SW 1271 (cell line): ENCODE results near the gene GPR27.

Source experiments
- DNase-seq, 2 experiments: peaks; one replicate each; lab custom pipeline; 2025; lab: John Stamatoyannopoulos, UW

The GPR27 gene

GRCh38 chr3:71785532-71786216, 32.0 kb downstream of the GPR27 start:
- no peak for DNase-seq

- DNase-seq = no peak
These were observed 32.5 kb downstream of the GPR27 start for GRCh38 chr3:71786217-71786549.

- DNase-seq = no peak
These were observed 32.9 kb downstream of the GPR27 start for GRCh38 chr3:71786551-71786950.

GRCh38 chr3:71787851-71788405, 34.3 kb downstream of the GPR27 start:
- DNase-seq = no peak

GRCh38 chr3:71789922-71790321, 36.3 kb downstream of the GPR27 start:
- no peak for DNase-seq

GRCh38 chr3:71791634-71792033, 38.0 kb downstream of the GPR27 start:
- DNase-seq = no peak

- DNase-seq = no peak
These were observed 42.6 kb downstream of the GPR27 start for GRCh38 chr3:71796290-71796689.

GRCh38 chr3:71797455-71797854, 43.8 kb downstream of the GPR27 start:
- no peak for DNase-seq

- no peak for DNase-seq
These were observed 46.4 kb downstream of the GPR27 start for GRCh38 chr3:71800023-71800422.

GRCh38 chr3:71801986-71802385, 48.3 kb downstream of the GPR27 start:
- DNase-seq = no peak

GRCh38 chr3:71803248-71803647, 49.6 kb downstream of the GPR27 start:
- no peak for DNase-seq

GRCh38 chr3:71805199-71805598, 51.5 kb downstream of the GPR27 start:
- no peak for DNase-seq

- no peak for DNase-seq
These were observed 52.0 kb downstream of the GPR27 start for GRCh38 chr3:71805691-71806090.
